SK-N-SH (cell line): ENCODE results near the gene TRNAU1AP. TPM values are rescaled to one million over a fixed set of nuclear protein-coding genes. Genes with fewer than 3 reads are reported as not detected.

Source experiments
- CTCF ChIA-PET: fragments of 300-600, 350-600 bp; formaldehyde crosslinking; extraction: SDS; loops from one replicate; lab custom pipeline; 2021; lab: Yijun Ruan, JAX
- POLR2A ChIA-PET: fragments of 350-600 bp; sonication (Branson Sonifier 250); formaldehyde crosslinking; extraction: SDS; loops from one replicate; lab custom pipeline; 2020; ENCODE audit warnings: antibody characterized with exemption, inconsistent platforms; lab: Yijun Ruan, JAX
- DNase-seq: peaks from one replicate; pipeline ENCODE4 v3.0.0; 2012
- H2AFZ ChIP-seq: fragments of 200-600 bp; sonication (generic); 2 replicates; pipeline ENCODE4 v1.8.1; 2016; ENCODE audit warnings: antibody characterized with exemption, mild to moderate bottlenecking, low read depth
- H3F3A ChIP-seq: fragments of 200-600 bp; sonication (generic); replicated peaks from 2 replicates; pipeline ENCODE3; 2016; ENCODE audit warnings: antibody characterized with exemption, mild to moderate bottlenecking; ENCODE audit not compliant: insufficient read depth
- H3K27ac ChIP-seq, 2 experiments: fragments of 200-500 bp in 1 of 2; fragments of 200-600 bp in 1 of 2; sonication (Bioruptor generic) in 1 of 2; sonication (generic), shearing (Covaris generic) in 1 of 2; 2 replicates each; pipeline versions ENCODE4 v1.5.1 to v1.6.1; 2014 to 2016; ENCODE audit warnings: low read depth in 2 of 2, inconsistent platforms in 1 of 2, low read length in 1 of 2, mild to moderate bottlenecking in 1 of 2, mixed read lengths in 1 of 2
- H3K27me3 ChIP-seq: fragments of 200-600 bp; sonication (generic), shearing (Covaris generic); 2 replicates; pipeline ENCODE4 v1.6.1; 2016; ENCODE audit warnings: mixed run types; ENCODE audit not compliant: insufficient read depth
- H3K36me3 ChIP-seq, 2 experiments: fragments of 200-500 bp in 1 of 2; fragments of 200-600 bp in 1 of 2; sonication (Bioruptor generic) in 1 of 2; sonication (generic) in 1 of 2; replicated peaks in 1 of 2; 2 replicates each; pipeline versions ENCODE3 to v1.5.1; 2014 to 2016; ENCODE audit warnings: low read length in 1 of 2, mild to moderate bottlenecking in 1 of 2; ENCODE audit not compliant: insufficient read depth in 2 of 2, control insufficient read depth in 1 of 2
- H3K4me1 ChIP-seq, 2 experiments: fragments of 200-500 bp in 1 of 2; fragments of 200-600 bp in 1 of 2; sonication (Bioruptor generic) in 1 of 2; sonication (generic), shearing (Covaris generic) in 1 of 2; 2 replicates each; pipeline versions ENCODE4 v1.5.1 to v1.6.1; 2014 to 2016; ENCODE audit warnings: low read depth in 1 of 2, low read length in 1 of 2, mixed run types in 1 of 2; ENCODE audit not compliant: insufficient read depth in 2 of 2, control insufficient read depth in 1 of 2
- H3K4me2 ChIP-seq: fragments of 200-600 bp; sonication (generic), shearing (Covaris generic); 2 replicates; pipeline ENCODE4 v1.6.1; 2017; ENCODE audit warnings: mixed run types
- H3K4me3 ChIP-seq, 2 experiments: fragments of 200-500 bp in 1 of 2; fragments of 200-600 bp in 1 of 2; sonication (Bioruptor generic) in 1 of 2; sonication (generic), shearing (Covaris generic) in 1 of 2; 2 replicates each; pipeline versions ENCODE4 v1.5.1 to v1.8.1; 2014 to 2016; ENCODE audit warnings: low read depth in 2 of 2, inconsistent platforms in 1 of 2, low read length in 1 of 2, mild to moderate bottlenecking in 1 of 2, mixed read lengths in 1 of 2, moderate library complexity in 1 of 2
- H3K79me2 ChIP-seq: fragments of 200-600 bp; sonication (generic); 2 replicates; pipeline ENCODE4 v1.8.1; 2017; ENCODE audit warnings: mild to moderate bottlenecking; ENCODE audit not compliant: insufficient read depth
- H3K9ac ChIP-seq: fragments of 200-600 bp; sonication (generic); 2 replicates; pipeline ENCODE4 v1.6.1; 2017; ENCODE audit warnings: mixed run types
- H3K9me2 ChIP-seq: fragments of 200-600 bp; sonication (generic); 2 replicates; pipeline ENCODE4 v1.6.1; 2017; ENCODE audit warnings: mixed run types
- H3K9me3 ChIP-seq: fragments of 200-600 bp; sonication (generic); 2 replicates; pipeline ENCODE4 v1.6.1; 2017; ENCODE audit warnings: mixed run types, mild to moderate bottlenecking, moderate library complexity
- H4K20me1 ChIP-seq: fragments of 200-600 bp; sonication (generic); 2 replicates; pipeline ENCODE4 v1.6.1; 2017; ENCODE audit warnings: mild to moderate bottlenecking, mixed run types; ENCODE audit not compliant: insufficient read depth
- FOXJ3 ChIP-seq: sonication (generic); formaldehyde crosslinking; IDR thresholded peaks from 2 replicates; pipeline ENCODE4 v1.5.1; 2020; ENCODE audit warnings: mild to moderate bottlenecking, missing genetic modification reagents
- GABPA ChIP-seq: IDR thresholded peaks from 2 replicates; pipeline ENCODE4 v1.4.0; 2012; ENCODE audit warnings: low read depth, mild to moderate bottlenecking
- JUND ChIP-seq: IDR thresholded peaks from 2 replicates; pipeline ENCODE4 v1.4.0; 2012
- MEF2A ChIP-seq: IDR thresholded peaks from 2 replicates; pipeline ENCODE4 v1.4.0; 2012; ENCODE audit warnings: low read depth, borderline replicate concordance
- NFIC ChIP-seq: IDR thresholded peaks from 2 replicates; pipeline ENCODE4 v1.4.0; 2012; ENCODE audit warnings: borderline replicate concordance
- NRF1 ChIP-seq: IDR thresholded peaks from 2 replicates; pipeline ENCODE4 v1.6.1; 2012; ENCODE audit warnings: low read depth, mild to moderate bottlenecking, low read length
- RAD21 ChIP-seq: IDR thresholded peaks from 2 replicates; pipeline ENCODE4 v1.6.1; 2012; ENCODE audit warnings: mild to moderate bottlenecking, low read length
- RCOR1 ChIP-seq: fragments of 150-350 bp; IDR thresholded peaks from 2 replicates; pipeline ENCODE4 v1.6.1; 2017; ENCODE audit warnings: antibody characterized with exemption, low read length
- TAF1 ChIP-seq: IDR thresholded peaks from 2 replicates; pipeline ENCODE4 v1.6.1; 2012; ENCODE audit warnings: low read depth, mild to moderate bottlenecking, low read length, moderate library complexity, borderline replicate concordance
- YY1 ChIP-seq: IDR thresholded peaks from 2 replicates; pipeline ENCODE4 v1.4.0; 2012; ENCODE audit warnings: low read depth, mild to moderate bottlenecking
- WGBS: methylation state at CpG from one replicate; pipeline ENCODE4 v1.1.6; 2017; ENCODE audit warnings: low lambda C conversion rate; 5-methylcytosine and 5-hydroxymethylcytosine counted together
- polyA plus RNA-seq, 3 experiments: library from polyadenylated mRNA; depleted of rRNA; stranded (reverse); fragments of >200 nt; gene quantifications; 2 replicates each; pipeline ENCODE4 v1.2.3, GENCODE V29; 2012
- TF ChIP-seq, protein P1 (sequence below): IDR thresholded peaks from 2 replicates; pipeline ENCODE4 v1.4.0; 2012; ENCODE audit warnings: low read depth, borderline replicate concordance
- TF ChIP-seq, protein P2 (sequence below): IDR thresholded peaks from 2 replicates; pipeline ENCODE4 v1.6.1; 2012; ENCODE audit warnings: mild to moderate bottlenecking, low read depth, low read length, moderate library complexity

Gene TRNAU1AP
- polyA plus RNA-seq, 1 of the 3 experiments (the other 2 are of a cell fraction) = 25.8 TPM

DNA sequence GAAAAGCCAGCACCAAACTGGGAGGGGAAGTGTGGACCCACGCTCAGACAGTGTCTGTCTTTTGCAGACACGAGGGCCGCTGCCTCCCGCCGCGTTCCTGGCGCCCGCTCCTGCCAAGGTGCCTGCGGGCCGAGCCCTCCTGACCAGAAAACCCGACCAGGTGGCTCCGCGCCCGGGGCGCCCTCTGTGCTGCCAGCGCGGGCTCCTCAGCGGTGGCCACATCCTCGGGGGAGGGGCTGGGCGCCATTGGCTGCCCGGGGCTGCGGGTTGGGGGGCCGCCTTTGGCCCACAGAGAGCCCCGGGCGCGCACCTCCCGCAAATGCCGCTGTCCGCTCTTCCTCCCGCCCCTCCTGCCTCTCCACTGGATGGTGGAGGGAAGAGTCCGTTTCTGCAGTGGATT lies 22.4 kb upstream of the TRNAU1AP start (continued):
- no peak for TF ChIP-seq FOXJ3
- TF ChIP-seq, protein P1, sequence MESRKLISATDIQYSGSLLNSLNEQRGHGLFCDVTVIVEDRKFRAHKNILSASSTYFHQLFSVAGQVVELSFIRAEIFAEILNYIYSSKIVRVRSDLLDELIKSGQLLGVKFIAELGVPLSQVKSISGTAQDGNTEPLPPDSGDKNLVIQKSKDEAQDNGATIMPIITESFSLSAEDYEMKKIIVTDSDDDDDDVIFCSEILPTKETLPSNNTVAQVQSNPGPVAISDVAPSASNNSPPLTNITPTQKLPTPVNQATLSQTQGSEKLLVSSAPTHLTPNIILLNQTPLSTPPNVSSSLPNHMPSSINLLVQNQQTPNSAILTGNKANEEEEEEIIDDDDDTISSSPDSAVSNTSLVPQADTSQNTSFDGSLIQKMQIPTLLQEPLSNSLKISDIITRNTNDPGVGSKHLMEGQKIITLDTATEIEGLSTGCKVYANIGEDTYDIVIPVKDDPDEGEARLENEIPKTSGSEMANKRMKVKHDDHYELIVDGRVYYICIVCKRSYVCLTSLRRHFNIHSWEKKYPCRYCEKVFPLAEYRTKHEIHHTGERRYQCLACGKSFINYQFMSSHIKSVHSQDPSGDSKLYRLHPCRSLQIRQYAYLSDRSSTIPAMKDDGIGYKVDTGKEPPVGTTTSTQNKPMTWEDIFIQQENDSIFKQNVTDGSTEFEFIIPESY = no peak
- no peak for TF ChIP-seq NRF1
- TF ChIP-seq GABPA = no peak
- no peak for TF ChIP-seq NFIC
- TF ChIP-seq MEF2A = no peak
- TF ChIP-seq, protein P2, sequence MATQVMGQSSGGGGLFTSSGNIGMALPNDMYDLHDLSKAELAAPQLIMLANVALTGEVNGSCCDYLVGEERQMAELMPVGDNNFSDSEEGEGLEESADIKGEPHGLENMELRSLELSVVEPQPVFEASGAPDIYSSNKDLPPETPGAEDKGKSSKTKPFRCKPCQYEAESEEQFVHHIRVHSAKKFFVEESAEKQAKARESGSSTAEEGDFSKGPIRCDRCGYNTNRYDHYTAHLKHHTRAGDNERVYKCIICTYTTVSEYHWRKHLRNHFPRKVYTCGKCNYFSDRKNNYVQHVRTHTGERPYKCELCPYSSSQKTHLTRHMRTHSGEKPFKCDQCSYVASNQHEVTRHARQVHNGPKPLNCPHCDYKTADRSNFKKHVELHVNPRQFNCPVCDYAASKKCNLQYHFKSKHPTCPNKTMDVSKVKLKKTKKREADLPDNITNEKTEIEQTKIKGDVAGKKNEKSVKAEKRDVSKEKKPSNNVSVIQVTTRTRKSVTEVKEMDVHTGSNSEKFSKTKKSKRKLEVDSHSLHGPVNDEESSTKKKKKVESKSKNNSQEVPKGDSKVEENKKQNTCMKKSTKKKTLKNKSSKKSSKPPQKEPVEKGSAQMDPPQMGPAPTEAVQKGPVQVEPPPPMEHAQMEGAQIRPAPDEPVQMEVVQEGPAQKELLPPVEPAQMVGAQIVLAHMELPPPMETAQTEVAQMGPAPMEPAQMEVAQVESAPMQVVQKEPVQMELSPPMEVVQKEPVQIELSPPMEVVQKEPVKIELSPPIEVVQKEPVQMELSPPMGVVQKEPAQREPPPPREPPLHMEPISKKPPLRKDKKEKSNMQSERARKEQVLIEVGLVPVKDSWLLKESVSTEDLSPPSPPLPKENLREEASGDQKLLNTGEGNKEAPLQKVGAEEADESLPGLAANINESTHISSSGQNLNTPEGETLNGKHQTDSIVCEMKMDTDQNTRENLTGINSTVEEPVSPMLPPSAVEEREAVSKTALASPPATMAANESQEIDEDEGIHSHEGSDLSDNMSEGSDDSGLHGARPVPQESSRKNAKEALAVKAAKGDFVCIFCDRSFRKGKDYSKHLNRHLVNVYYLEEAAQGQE = no peak
- no peak for TF ChIP-seq JUND
- TF ChIP-seq TAF1 = no peak
- no peak for TF ChIP-seq YY1
- TF ChIP-seq, all 33 proteins: peak for 0

DNA sequence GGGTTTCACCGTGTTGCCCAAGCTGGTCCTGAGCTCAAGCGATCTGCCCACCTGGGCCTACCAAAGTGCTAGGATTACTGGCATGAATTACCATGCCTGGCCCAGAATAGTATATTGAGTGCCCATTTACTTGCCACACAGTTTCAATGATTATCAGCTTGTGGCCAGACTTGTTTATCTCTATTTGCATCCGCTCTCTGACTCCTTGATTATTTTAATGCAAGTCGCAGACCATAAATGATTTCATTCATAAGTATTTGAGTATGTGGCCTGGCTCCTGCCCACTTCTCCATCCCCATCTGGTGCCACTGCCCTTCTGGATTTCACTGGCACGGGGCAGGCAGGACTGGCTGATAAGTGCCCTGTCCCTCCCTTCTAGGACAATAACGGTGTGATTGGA lies 18.2 kb upstream of the TRNAU1AP start:
- no peaks in the 10 kb centered on the region for H3K27me3 ChIP-seq
- CTCF ChIA-PET = interaction anchor here (0.9 kb wide), 1 partner anchor 18 kb away, joined by 3 read pairs; the partner anchor contains the start of gene TRNAU1AP
- no peak overlapping the region for H3K4me2 ChIP-seq
- H3F3A ChIP-seq = no peaks in the 10 kb centered on the region
- TF ChIP-seq MEF2A (no peak), RCOR1 (no peak), YY1 (no peak), RAD21 (no peak)
- TF ChIP-seq, all 33 proteins: peak for 0
- Histone ChIP-seq H3K4me3 (no peak overlapping the region), H3K9me2 (no peaks in the 10 kb centered on the region), H3K9me3 (no peaks in the 10 kb centered on the region), H3K79me2 (peaks cover 6% of the 10 kb centered on the region; the same call in 1 of the 2 replicates), H3K36me3 (peaks cover 7 to 57% of the 10 kb centered on the region in 2 experiments), H3K9ac (no peak overlapping the region), H3K4me1 (peaks cover 0 to 14% of the 10 kb centered on the region in 2 experiments; a peak in 1 of 4 replicates), H3K27ac (no peak overlapping the region), H2AFZ (no peak overlapping the region), H4K20me1 (no peaks in the 10 kb centered on the region)
- POLR2A ChIA-PET = interaction anchor here (1.2 kb wide), 1 partner anchor 47 kb away, joined by 3 read pairs; no protein-coding TSS in a partner anchor
- 94% methylated on average over 6 of the region's 6 CpGs for WGBS
- no peak for DNase-seq
